ENCODE results near the gene GAS7. TPM values are rescaled to one million over a fixed set of nuclear protein-coding genes. Genes with fewer than 3 reads are reported as not detected.

GAS7 gene
- polyA plus RNA-seq, 1 donor (not counting 4 experiments of a cell fraction or from before 2014, with no cell fraction given), result 0.10 TPM

DNA sequence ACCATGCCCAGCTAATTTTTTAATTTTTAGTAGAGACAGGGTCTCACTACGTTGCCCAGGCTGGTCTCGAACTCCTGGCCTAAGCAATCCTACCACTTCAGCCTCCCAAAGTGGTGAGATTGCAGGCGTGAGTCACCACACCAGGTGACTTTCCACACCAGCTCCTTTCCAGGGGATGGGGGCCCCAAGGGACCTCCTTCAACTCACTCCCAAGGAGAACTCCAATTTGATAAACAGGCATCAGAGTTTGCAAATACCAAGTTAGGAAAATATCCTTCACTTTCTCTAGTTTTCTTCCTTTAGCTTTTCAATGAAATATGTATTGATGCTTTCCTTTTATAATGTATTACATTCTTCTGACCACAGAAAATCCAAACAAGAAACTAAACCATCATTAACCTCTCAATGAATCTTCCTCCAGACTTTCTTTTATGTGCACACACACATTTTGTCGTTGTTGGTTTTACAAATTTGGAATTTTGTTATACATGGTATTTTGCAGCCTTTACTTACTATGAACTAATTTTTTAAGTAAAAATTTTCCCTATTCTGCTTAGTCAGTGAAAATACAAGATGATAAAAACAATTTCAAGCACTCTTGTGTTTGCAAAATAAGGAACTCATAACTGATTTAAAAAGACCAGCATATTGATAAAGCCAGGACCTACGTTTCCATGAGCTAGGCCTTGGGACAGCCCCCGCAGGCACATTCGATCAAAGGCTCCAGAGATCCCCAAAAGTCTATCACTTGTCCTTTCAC, 32.0 kb downstream of the GAS7 start:
- Histone ChIP-seq H4K20me1 (ENCODE audit: control insufficient read depth, extremely low read depth, insufficient read depth, low read length) (no peaks in the 10 kb centered on the region), H3K4me3 (ENCODE audit: control insufficient read depth in 2 of 3, extremely low read depth in 1 of 3, insufficient read depth in 2 of 3, low read depth in 1 of 3, low read length in 3 of 3) (no peak overlapping the region), H3K36me3 (ENCODE audit: control insufficient read depth in 2 of 2, extremely low read depth in 1 of 2, insufficient read depth in 2 of 2, low read length in 2 of 2) (no peaks in the 10 kb centered on the region), H3K9me3 (ENCODE audit: control insufficient read depth, low read depth, low read length) (no peaks in the 10 kb centered on the region), H2AFZ (ENCODE audit: control insufficient read depth, low read length) (no peak overlapping the region), H3K9me1 (ENCODE audit: control insufficient read depth, extremely low read depth, insufficient read depth, low read length) (no peaks in the 10 kb centered on the region), H3K79me2 (ENCODE audit: control insufficient read depth, insufficient read depth, low read length) (no peaks in the 10 kb centered on the region), H3K27ac (ENCODE audit: control insufficient read depth, insufficient read depth, low read length) (no peak overlapping the region), H3K9ac (ENCODE audit: control insufficient read depth, extremely low read depth, insufficient read depth, low read length) (no peak overlapping the region), H3K27me3 (ENCODE audit: control insufficient read depth, extremely low read depth, insufficient read depth, low read length) (no peaks in the 10 kb centered on the region), H3K4me2 (ENCODE audit: control insufficient read depth, extremely low read depth, insufficient read depth, low read depth, low read length) (no peak overlapping the region), H3K4me1 (ENCODE audit: control insufficient read depth, extremely low read depth, insufficient read depth, low read length) (no peaks in the 10 kb centered on the region)
- dilution Hi-C loops (cut with MboI; ENCODE audit: extremely low pct_ligation_motif_present, low sequenced_read_pairs), result no loop called here
- TF ChIP-seq, protein P1, sequence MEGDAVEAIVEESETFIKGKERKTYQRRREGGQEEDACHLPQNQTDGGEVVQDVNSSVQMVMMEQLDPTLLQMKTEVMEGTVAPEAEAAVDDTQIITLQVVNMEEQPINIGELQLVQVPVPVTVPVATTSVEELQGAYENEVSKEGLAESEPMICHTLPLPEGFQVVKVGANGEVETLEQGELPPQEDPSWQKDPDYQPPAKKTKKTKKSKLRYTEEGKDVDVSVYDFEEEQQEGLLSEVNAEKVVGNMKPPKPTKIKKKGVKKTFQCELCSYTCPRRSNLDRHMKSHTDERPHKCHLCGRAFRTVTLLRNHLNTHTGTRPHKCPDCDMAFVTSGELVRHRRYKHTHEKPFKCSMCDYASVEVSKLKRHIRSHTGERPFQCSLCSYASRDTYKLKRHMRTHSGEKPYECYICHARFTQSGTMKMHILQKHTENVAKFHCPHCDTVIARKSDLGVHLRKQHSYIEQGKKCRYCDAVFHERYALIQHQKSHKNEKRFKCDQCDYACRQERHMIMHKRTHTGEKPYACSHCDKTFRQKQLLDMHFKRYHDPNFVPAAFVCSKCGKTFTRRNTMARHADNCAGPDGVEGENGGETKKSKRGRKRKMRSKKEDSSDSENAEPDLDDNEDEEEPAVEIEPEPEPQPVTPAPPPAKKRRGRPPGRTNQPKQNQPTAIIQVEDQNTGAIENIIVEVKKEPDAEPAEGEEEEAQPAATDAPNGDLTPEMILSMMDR (optimal IDR thresholded peaks at IDR 0.05 in 1 of 3, IDR thresholded peaks at IDR 0.05 in 1 of 3, conservative IDR thresholded peaks at IDR 0.05 in 1 of 3; ENCODE audit: extremely low read depth in 1 of 3, insufficient read depth in 2 of 3, low read length in 3 of 3), result no peak
- TF ChIP-seq EZH2 (IDR thresholded peaks at IDR 0.05; ENCODE audit: low read length), result no peak
- FAIRE-seq, result no peak
- no peak for DNase-seq (ENCODE audit: low read depth, low spot score)

DNA sequence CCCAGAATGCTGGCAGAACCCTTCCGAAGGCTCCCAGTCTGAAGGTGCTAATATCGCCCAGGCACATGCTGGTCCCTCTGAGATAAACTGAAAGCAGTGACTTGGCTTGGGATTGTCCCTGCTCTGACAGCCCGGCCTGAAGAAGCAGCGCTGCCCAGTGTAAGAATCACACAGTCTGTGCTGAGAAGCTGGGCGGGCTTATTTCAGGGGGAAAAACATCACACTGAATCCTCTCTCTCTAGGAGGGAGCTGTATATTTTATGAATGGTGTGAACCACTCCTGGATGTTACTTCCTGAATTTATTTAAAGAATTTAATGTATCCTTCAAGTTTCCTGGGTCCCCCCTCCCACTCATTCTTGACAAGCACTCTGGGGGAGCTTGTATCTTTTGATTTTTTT, 36.3 kb downstream of the GAS7 start:
- no peak overlapping the region for H2AFZ ChIP-seq (ENCODE audit: control insufficient read depth, low read length)
- no peak overlapping the region for H3K9ac ChIP-seq (ENCODE audit: control insufficient read depth, extremely low read depth, insufficient read depth, low read length)
- H3K36me3 ChIP-seq (ENCODE audit: control insufficient read depth in 2 of 2, extremely low read depth in 1 of 2, insufficient read depth in 2 of 2, low read length in 2 of 2), result no peaks in the 10 kb centered on the region
- TF ChIP-seq, protein P1 (optimal IDR thresholded peaks at IDR 0.05 in 1 of 3, IDR thresholded peaks at IDR 0.05 in 1 of 3, conservative IDR thresholded peaks at IDR 0.05 in 1 of 3; ENCODE audit: extremely low read depth in 1 of 3, insufficient read depth in 2 of 3, low read length in 3 of 3), result no peak
- TF ChIP-seq EZH2 (IDR thresholded peaks at IDR 0.05; ENCODE audit: low read length), result no peak
- no peaks in the 10 kb centered on the region for H3K27me3 ChIP-seq (ENCODE audit: control insufficient read depth, extremely low read depth, insufficient read depth, low read length)
- no peaks in the 10 kb centered on the region for H3K4me1 ChIP-seq (ENCODE audit: control insufficient read depth, extremely low read depth, insufficient read depth, low read length)
- no peaks in the 10 kb centered on the region for H3K9me1 ChIP-seq (ENCODE audit: control insufficient read depth, extremely low read depth, insufficient read depth, low read length)
- FAIRE-seq (no peak), DNase-seq (ENCODE audit: low read depth, low spot score) (no peak)
- dilution Hi-C loops (cut with MboI; ENCODE audit: extremely low pct_ligation_motif_present, low sequenced_read_pairs), result no loop called here
- no peaks in the 10 kb centered on the region for H4K20me1 ChIP-seq (ENCODE audit: control insufficient read depth, extremely low read depth, insufficient read depth, low read length)
- H3K27ac ChIP-seq (ENCODE audit: control insufficient read depth, insufficient read depth, low read length), result no peak overlapping the region
- H3K79me2 ChIP-seq (ENCODE audit: control insufficient read depth, insufficient read depth, low read length), result no peaks in the 10 kb centered on the region
- H3K9me3 ChIP-seq (ENCODE audit: control insufficient read depth, low read depth, low read length), result no peaks in the 10 kb centered on the region
- no peak overlapping the region for H3K4me2 ChIP-seq (ENCODE audit: control insufficient read depth, extremely low read depth, insufficient read depth, low read depth, low read length)
- no peak overlapping the region for H3K4me3 ChIP-seq (ENCODE audit: control insufficient read depth in 2 of 3, extremely low read depth in 1 of 3, insufficient read depth in 2 of 3, low read depth in 1 of 3, low read length in 3 of 3)

Measured in keratinocyte (primary cell).